Gastrocnemius medialis (tissue), 4 donors: ENCODE data around the gene OR56A1. TPM values are rescaled to one million over a fixed set of nuclear protein-coding genes. Genes with fewer than 3 reads are reported as not detected.
"Not testable (repeated sequence)": the region's sequence is repeated elsewhere in the genome, so short reads cannot be mapped to it uniquely, and the experiment has no call there.

Experiments used
- ATAC-seq, 2 donors: fragments of 150-250 bp; one replicate each; pipeline ENCODE4 v1.9.1; 2016
- DNase-seq, 2 donors: peaks; one replicate each; pipeline ENCODE4 v3.0.0-alpha.2; 2019
- H3K27ac ChIP-seq, 4 donors: fragments of 200-600 bp; sonication (generic); 1 replicate in 1 of 4; 2 replicates in 3 of 4; pipeline ENCODE4 v1.5.1; 2016 to 2018; ENCODE audit warnings: mild to moderate bottlenecking in 2 of 4, moderate library complexity in 1 of 4
- H3K27me3 ChIP-seq, 3 donors: fragments of 200-600 bp; sonication (generic) in 2 of 3; 1 replicate in 1 of 3; 2 replicates in 2 of 3; pipeline versions ENCODE4 v1.5.1 to v1.6.0; 2016 to 2019; ENCODE audit warnings: mild to moderate bottlenecking in 1 of 3, moderate library complexity in 1 of 3
- H3K36me3 ChIP-seq, 2 donors: fragments of 200-600 bp; sonication (generic) in 1 of 2; one replicate each; pipeline ENCODE4 v1.5.1; 2017 to 2018
- H3K4me1 ChIP-seq, 2 donors: fragments of 200-600 bp; sonication (generic) in 1 of 2; one replicate each; pipeline ENCODE4 v1.5.1; 2016 to 2017; ENCODE audit warnings: mild to moderate bottlenecking in 2 of 2
- H3K4me3 ChIP-seq, 4 donors: fragments of 200-600 bp; sonication (generic) in 3 of 4; 1 replicate in 1 of 4; 2 replicates in 3 of 4; pipeline ENCODE4 v1.5.1; 2016 to 2019; ENCODE audit warnings: mild to moderate bottlenecking in 2 of 4
- H3K9me3 ChIP-seq, 3 donors: fragments of 200-600 bp; sonication (generic) in 2 of 3; 1 replicate in 1 of 3; 2 replicates in 2 of 3; pipeline ENCODE4 v1.5.1; 2016 to 2019
- POLR2A ChIP-seq, 2 donors: fragments of 450-650 bp; IDR thresholded peaks; one replicate each; pipeline ENCODE4 v1.6.1; 2017; ENCODE audit warnings: antibody characterized with exemption in 2 of 2, mild to moderate bottlenecking in 2 of 2, moderate library complexity in 2 of 2
- in situ Hi-C, 4 donors: fragments of 200-750 bp; cut with MboI; loops; one replicate each; pipeline versions ENCODE4 v1.15.0 to v1.8.0; 2017; ENCODE audit warnings: low sequenced_read_pairs in 4 of 4
- intact Hi-C: fragments of 100-400 bp; cut with DNase I; formaldehyde crosslinking; loops from one replicate; pipeline ENCODE4 v1.15.1; 2023; ENCODE audit warnings: low total_unique reads
- total RNA-seq, 4 donors: library from RNA; depleted of rRNA; stranded (reverse); fragments of >200 nt; gene quantifications; one replicate each; pipeline versions ENCODE4 v1.1.0 to v1.2.3, GENCODE V29; 2016
- TF ChIP-seq, protein P1 (sequence below), 5 experiments: fragments of 450-650 bp in 3 of 5; fragments of 200-600 bp in 2 of 5; sonication (generic) in 2 of 5; IDR thresholded peaks in 4 of 5; conservative IDR thresholded peaks in 1 of 5; 1 replicate in 4 of 5; 2 replicates in 1 of 5; pipeline ENCODE4 v1.5.1; 2016 to 2019; ENCODE audit warnings: antibody characterized with exemption in 5 of 5, mild to moderate bottlenecking in 3 of 5, moderate library complexity in 3 of 5

Gene OR56A1, protein sequence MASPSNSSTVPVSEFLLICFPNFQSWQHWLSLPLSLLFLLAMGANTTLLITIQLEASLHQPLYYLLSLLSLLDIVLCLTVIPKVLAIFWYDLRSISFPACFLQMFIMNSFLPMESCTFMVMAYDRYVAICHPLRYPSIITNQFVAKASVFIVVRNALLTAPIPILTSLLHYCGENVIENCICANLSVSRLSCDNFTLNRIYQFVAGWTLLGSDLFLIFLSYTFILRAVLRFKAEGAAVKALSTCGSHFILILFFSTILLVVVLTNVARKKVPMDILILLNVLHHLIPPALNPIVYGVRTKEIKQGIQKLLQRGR
- total RNA-seq: not detected

DNA sequence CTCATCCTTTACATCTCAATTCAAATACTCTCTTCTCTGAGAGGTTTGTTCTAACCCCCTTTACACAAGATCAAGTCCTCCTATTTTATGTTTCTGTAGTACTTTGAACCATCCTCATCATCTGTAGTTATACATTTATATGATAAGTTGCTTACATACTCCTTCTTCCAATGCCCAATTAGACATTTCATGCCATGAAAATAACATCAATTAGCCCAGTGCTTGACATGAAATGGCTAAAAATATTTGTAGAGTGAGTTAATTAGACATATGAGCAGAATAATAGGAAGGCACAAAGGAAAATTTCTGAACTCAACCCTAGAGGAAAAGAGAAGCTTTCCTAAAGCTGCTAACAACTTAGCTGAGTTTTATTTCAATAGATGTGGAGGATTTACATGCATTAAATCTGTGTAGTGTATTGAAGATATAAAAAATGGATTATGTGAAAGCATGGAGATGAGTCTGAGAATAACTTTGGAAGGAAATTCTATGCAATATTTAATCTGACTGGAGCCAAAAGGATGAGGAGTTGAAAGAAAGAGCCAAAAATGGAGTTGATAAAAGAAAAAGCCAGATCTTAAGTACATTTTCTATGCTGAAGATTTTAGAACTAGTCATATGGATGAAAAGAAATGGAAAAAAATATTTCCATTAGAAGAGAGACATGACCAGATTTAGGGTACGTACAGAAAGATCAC, at the start of gene OR56A1:
Gene OR56A1 (minus strand): TSS at position 51 of the 698 bp plus-strand sequence. CDS start 3,066 bp downstream, outside the sequence.
- Histone ChIP-seq H3K4me1 (no peaks in the 10 kb centered on the region), H3K4me3 (no peak within 1 kb of the TSS), H3K27me3 (no peaks in the 10 kb centered on the region), H3K27ac (no peak within 1 kb of the TSS), H3K9me3 (no peaks in the 10 kb centered on the region), H3K36me3 (no peaks in the 10 kb centered on the region)
- TF ChIP-seq, protein P1, sequence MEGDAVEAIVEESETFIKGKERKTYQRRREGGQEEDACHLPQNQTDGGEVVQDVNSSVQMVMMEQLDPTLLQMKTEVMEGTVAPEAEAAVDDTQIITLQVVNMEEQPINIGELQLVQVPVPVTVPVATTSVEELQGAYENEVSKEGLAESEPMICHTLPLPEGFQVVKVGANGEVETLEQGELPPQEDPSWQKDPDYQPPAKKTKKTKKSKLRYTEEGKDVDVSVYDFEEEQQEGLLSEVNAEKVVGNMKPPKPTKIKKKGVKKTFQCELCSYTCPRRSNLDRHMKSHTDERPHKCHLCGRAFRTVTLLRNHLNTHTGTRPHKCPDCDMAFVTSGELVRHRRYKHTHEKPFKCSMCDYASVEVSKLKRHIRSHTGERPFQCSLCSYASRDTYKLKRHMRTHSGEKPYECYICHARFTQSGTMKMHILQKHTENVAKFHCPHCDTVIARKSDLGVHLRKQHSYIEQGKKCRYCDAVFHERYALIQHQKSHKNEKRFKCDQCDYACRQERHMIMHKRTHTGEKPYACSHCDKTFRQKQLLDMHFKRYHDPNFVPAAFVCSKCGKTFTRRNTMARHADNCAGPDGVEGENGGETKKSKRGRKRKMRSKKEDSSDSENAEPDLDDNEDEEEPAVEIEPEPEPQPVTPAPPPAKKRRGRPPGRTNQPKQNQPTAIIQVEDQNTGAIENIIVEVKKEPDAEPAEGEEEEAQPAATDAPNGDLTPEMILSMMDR (IDR thresholded peaks at IDR 0.05 in 4 of 5, conservative IDR thresholded peaks at IDR 0.05 in 1 of 5): no peak
- no peak for TF ChIP-seq POLR2A (IDR thresholded peaks at IDR 0.05)
- ATAC-seq (no peak), DNase-seq (no peak)
- in situ Hi-C loops (no loop called here), intact Hi-C loops (no loop called here)

DNA sequence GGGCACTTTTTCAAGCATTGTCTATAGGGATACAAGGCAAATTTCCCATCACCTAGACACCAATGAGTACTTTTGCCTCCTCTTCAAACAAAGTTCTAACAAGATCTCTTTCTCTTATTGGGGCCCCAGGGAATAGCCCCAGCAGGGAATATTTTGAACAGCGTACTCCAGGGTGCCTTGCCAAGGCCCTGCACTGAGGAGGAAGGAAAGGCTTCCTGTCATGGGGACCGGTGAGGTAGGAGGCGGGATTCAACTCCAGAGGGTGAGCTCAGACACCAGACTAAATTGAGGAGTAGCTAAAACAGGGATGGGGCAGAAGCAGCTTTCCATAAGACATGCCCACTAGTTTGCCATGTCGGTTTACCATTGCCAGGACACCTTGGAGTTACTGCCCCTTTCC, 48.9 kb upstream of the OR56A1 start:
- no peak for DNase-seq

DNA sequence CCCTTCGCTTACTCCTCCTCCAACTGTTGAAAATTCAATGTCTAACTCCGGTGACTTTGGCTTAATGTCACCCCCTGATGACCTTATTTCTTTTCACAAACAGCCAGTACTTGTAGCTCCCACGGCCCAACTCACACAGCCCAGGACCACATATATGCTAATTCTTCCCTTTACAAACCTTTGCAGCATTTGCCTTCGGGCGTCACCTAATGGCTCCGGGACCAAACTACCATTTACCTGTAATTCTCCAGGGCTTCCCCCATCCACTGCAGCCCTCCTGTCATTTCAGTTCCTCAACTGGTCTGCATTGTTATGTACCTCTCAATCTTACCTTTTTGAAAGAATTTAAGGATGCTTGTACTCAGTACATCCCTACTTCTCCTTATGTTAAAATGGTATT, 47.2 kb upstream of the OR56A1 start:
- no peak for TF ChIP-seq POLR2A (IDR thresholded peaks at IDR 0.05)
- TF ChIP-seq, protein P1 (IDR thresholded peaks at IDR 0.05 in 4 of 5, conservative IDR thresholded peaks at IDR 0.05 in 1 of 5): no peak

More for the DNA sequence above, 48.9 kb upstream of the OR56A1 start:
- no peak overlapping the region for H3K4me3 ChIP-seq
- ATAC-seq: no peak
- no peaks in the 10 kb centered on the region for H3K36me3 ChIP-seq
- H3K4me1 ChIP-seq: no peaks in the 10 kb centered on the region
- no peaks in the 10 kb centered on the region for H3K9me3 ChIP-seq
- no peak overlapping the region for H3K27ac ChIP-seq
- intact Hi-C loops (no loop called here), in situ Hi-C loops (no loop called here)
- no peaks in the 10 kb centered on the region for H3K27me3 ChIP-seq
- TF ChIP-seq, protein P1 (IDR thresholded peaks at IDR 0.05 in 4 of 5, conservative IDR thresholded peaks at IDR 0.05 in 1 of 5): no peak
- TF ChIP-seq POLR2A (IDR thresholded peaks at IDR 0.05): no peak

DNA sequence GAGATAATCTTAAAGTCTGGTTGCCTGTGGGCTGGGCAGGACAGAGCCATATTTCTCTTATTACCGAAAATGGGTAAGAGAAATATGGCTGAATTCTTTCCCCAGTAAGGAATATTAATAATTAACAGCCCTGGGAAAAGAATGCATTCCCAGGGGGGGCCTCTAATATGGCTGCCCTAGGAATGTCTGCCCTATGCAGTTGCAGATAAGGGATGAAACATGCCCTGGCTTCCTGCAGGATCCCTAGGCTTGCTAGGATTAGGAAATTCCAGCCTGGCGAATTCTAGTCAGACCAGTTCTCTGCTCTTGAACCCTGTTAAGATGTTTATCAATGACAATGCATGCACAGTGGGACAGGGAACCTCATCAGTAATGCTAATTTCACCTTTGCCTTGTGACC, 45.9 kb upstream of the OR56A1 start:
- ATAC-seq, H3K4me1 ChIP-seq, H3K4me3 ChIP-seq, H3K36me3 ChIP-seq, H3K9me3 ChIP-seq, H3K27ac ChIP-seq, in situ Hi-C loops, H3K27me3 ChIP-seq, DNase-seq, intact Hi-C loops: not testable (repeated sequence)

More for the DNA sequence above, 47.2 kb upstream of the OR56A1 start:
- no peak for ATAC-seq
- no peaks in the 10 kb centered on the region for H3K36me3 ChIP-seq
- no peaks in the 10 kb centered on the region for H3K4me1 ChIP-seq
- no peak for DNase-seq
- in situ Hi-C loops: no loop called here
- intact Hi-C loops: no loop called here
- no peak overlapping the region for H3K27ac ChIP-seq
- no peaks in the 10 kb centered on the region for H3K27me3 ChIP-seq
- no peak overlapping the region for H3K4me3 ChIP-seq
- no peaks in the 10 kb centered on the region for H3K9me3 ChIP-seq

DNA sequence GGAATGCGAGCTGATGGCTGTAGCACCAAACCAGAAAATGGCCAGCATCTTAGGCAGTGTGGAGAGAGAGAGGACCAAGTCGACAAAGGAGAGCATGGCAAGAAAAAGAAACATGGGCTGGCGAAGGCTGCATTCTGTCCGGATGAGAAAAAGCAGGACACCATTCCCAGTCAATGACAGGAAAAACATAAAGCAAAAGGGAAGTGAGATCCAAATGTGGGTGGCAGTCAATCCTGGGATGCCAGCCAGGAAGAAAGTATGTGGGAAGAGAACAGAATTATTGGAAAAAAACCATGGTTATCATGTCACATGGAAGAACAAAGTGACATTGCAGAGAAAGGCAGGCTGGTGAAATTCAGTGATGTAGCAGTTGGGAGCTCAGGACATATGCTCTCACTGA, 36.9 kb upstream of the OR56A1 start:
- no peaks in the 10 kb centered on the region for H3K4me1 ChIP-seq
- DNase-seq (no peak), ATAC-seq (no peak)
- no peaks in the 10 kb centered on the region for H3K36me3 ChIP-seq
- H3K27me3 ChIP-seq: no peaks in the 10 kb centered on the region
- H3K27ac ChIP-seq: no peak overlapping the region
- intact Hi-C loops: no loop called here
- H3K4me3 ChIP-seq: no peak overlapping the region
- in situ Hi-C loops: no loop called here
- TF ChIP-seq, protein P1 (IDR thresholded peaks at IDR 0.05 in 4 of 5, conservative IDR thresholded peaks at IDR 0.05 in 1 of 5): no peak
- TF ChIP-seq POLR2A (IDR thresholded peaks at IDR 0.05): no peak
- no peaks in the 10 kb centered on the region for H3K9me3 ChIP-seq
